CD4-positive, alpha-beta memory T cell (primary cell): ENCODE data around the gene TGM4. TPM values are rescaled to one million over a fixed set of nuclear protein-coding genes. Genes with fewer than 3 reads are reported as not detected.
A peak's percentile ranks its signal among the peaks of the same experiment; 100 is the strongest.
"Not testable (repeated sequence)": the region's sequence is repeated elsewhere in the genome, so short reads cannot be mapped to it uniquely, and the experiment has no call there.

Experiments used
- CTCF ChIA-PET: fragments of 350-600 bp; sonication (Branson Sonifier 250); formaldehyde crosslinking; loops from one replicate; lab custom pipeline; 2021; ENCODE audit warnings: inconsistent platforms; ENCODE audit not compliant: partially characterized antibody; lab: Charles Lee
- POLR2A ChIA-PET: fragments of 350-600 bp; sonication (Branson Sonifier 250); formaldehyde crosslinking; loops from one replicate; lab custom pipeline; 2021; ENCODE audit not compliant: partially characterized antibody; lab: Charles Lee
- DNase-seq, 5 donors: peaks; one replicate each; pipeline versions ENCODE4 v3.0.0 to v3.0.0-alpha.2; 2020 to 2022; ENCODE audit warnings: mixed read lengths in 1 of 5
- H3K27ac ChIP-seq: one replicate; pipeline ENCODE4 v1.7.0; 2013; ENCODE audit warnings: low read depth, low read length
- H3K27me3 ChIP-seq: 2 replicates; pipeline ENCODE4 v1.7.0; 2013; ENCODE audit warnings: mild to moderate bottlenecking, low read length, moderate library complexity; ENCODE audit not compliant: insufficient read depth
- H3K36me3 ChIP-seq: 2 replicates; pipeline ENCODE4 v1.7.0; 2013; ENCODE audit warnings: mild to moderate bottlenecking, low read length, moderate library complexity; ENCODE audit not compliant: insufficient read depth
- H3K4me1 ChIP-seq: 2 replicates; pipeline ENCODE4 v1.7.0; 2013; ENCODE audit warnings: mild to moderate bottlenecking, low read length, moderate library complexity; ENCODE audit not compliant: insufficient read depth
- H3K4me3 ChIP-seq, 2 donors: one replicate each; pipeline ENCODE4 v1.7.0; 2013; ENCODE audit warnings: low read length in 2 of 2, mild to moderate bottlenecking in 1 of 2
- H3K9me3 ChIP-seq, 2 donors: one replicate each; pipeline ENCODE4 v1.7.0; 2013; ENCODE audit warnings: low read length in 2 of 2, control low read depth in 1 of 2; ENCODE audit not compliant: control insufficient read depth in 1 of 2
- H3K27ac Mint-ChIP-seq, 7 donors: one replicate each; pipeline ENCODE4 v1.8.0; 2020 to 2021; ENCODE audit warnings: mixed read lengths in 7 of 7, mild to moderate bottlenecking in 6 of 7, inconsistent platforms in 3 of 7, moderate library complexity in 3 of 7
- H3K27me3 Mint-ChIP-seq, 2 donors: one replicate each; pipeline ENCODE4 v1.8.0; 2020 to 2021; ENCODE audit warnings: mixed read lengths in 2 of 2
- H3K36me3 Mint-ChIP-seq, 2 donors: one replicate each; pipeline ENCODE4 v1.8.0; 2020 to 2021; ENCODE audit warnings: mixed read lengths in 2 of 2, inconsistent platforms in 1 of 2, mild to moderate bottlenecking in 1 of 2
- H3K4me1 Mint-ChIP-seq, 4 donors: one replicate each; pipeline ENCODE4 v1.8.0; 2020 to 2021; ENCODE audit warnings: mixed read lengths in 4 of 4, mild to moderate bottlenecking in 1 of 4
- H3K4me3 Mint-ChIP-seq, 8 donors: one replicate each; pipeline ENCODE4 v1.8.0; 2020 to 2021; ENCODE audit warnings: mixed read lengths in 8 of 8, mild to moderate bottlenecking in 7 of 8, moderate library complexity in 6 of 8, inconsistent platforms in 3 of 8
- H3K9me3 Mint-ChIP-seq, 8 donors: one replicate each; pipeline ENCODE4 v1.8.0; 2020 to 2021; ENCODE audit warnings: mixed read lengths in 8 of 8, mild to moderate bottlenecking in 5 of 8, inconsistent platforms in 3 of 8, moderate library complexity in 1 of 8
- intact Hi-C: fragments of 100-400 bp; cut with micrococcal nuclease; formaldehyde crosslinking; loops from one replicate; pipeline ENCODE4 v1.15.1; 2023
- polyA plus RNA-seq, 2 donors: library from polyadenylated mRNA; unstranded; fragments of 300-500 nt; fragmentation: Illumina TruSeq; gene quantifications; one replicate each; pipeline ENCODE4 v1.2.3, GENCODE V29; 2021
- total RNA-seq, 2 experiments: library from RNA; stranded (reverse); gene quantifications; one replicate each; pipeline ENCODE4 v1.2.3, GENCODE V29; 2021

The TGM4 gene
- total and polyA plus RNA-seq, 4 experiments from 2014 or later, result not detected

- Histone ChIP-seq H3K9me3 (no peaks in the 10 kb centered on the region), H3K4me3 (no peak overlapping the region), H3K4me1 (no peaks in the 10 kb centered on the region), H3K36me3 (peaks cover 39% of the 10 kb centered on the region), H3K27ac (no peak overlapping the region), H3K27me3 (no peaks in the 10 kb centered on the region)
- ChIA-PET CTCF (no interaction called here), POLR2A (no interaction called here)
- Mint-ChIP-seq H3K27ac (no peak overlapping the region), H3K4me3 (no peak overlapping the region), H3K9me3 (peaks cover 0 to 1% (median 0%) of the 10 kb centered on the region in 8 donors), H3K27me3 (no peaks in the 10 kb centered on the region), H3K36me3 (peaks cover 45 to 78% of the 10 kb centered on the region in 2 donors), H3K4me1 (peaks cover 8 to 17% (median 12%) of the 10 kb centered on the region in 4 donors)
- no peak for DNase-seq
- intact Hi-C loops, result no loop called here
These were observed 57.4 kb downstream of the TGM4 start for GRCh38 chr3:44931791-44932190.

DNA sequence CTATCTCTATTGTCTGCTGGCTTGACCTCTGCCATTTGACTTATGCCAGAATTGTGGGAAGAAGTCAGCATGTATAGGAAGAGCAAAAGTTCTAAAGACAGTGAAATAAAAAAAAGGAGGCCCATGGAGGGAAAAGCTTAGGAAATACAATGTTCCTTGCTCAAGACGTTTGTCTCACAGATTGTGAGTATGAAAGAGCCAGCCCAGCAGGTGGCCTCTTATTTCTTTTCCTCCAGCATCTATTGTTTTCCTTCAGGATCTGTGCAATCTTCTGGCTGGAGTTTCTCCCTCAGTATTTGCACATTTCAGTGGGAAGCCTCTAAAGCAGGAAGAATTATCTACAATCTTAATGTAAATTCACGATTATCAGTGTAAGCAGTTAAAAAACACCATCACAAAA, 57.9 kb downstream of the TGM4 start:
- Mint-ChIP-seq H3K4me3 (no peak overlapping the region), H3K4me1 (peaks cover 8 to 17% (median 12%) of the 10 kb centered on the region in 4 donors), H3K36me3 (peaks cover 42 to 76% of the 10 kb centered on the region in 2 donors), H3K9me3 (peaks cover 0 to 1% (median 0%) of the 10 kb centered on the region in 8 donors), H3K27me3 (no peaks in the 10 kb centered on the region), H3K27ac (peak overlapping the region in 1 of 7 donors; percentile 11)
- DNase-seq, result no peak
- Histone ChIP-seq H3K27ac (no peak overlapping the region), H3K27me3 (no peaks in the 10 kb centered on the region), H3K36me3 (peaks cover 36% of the 10 kb centered on the region), H3K4me1 (no peaks in the 10 kb centered on the region), H3K4me3 (no peak overlapping the region), H3K9me3 (no peaks in the 10 kb centered on the region)
- POLR2A ChIA-PET, result no interaction called here
- CTCF ChIA-PET, result no interaction called here
- intact Hi-C loops, result no loop called here

GRCh38 chr3:44932986-44933944, 58.9 kb downstream of the TGM4 start:
- Histone ChIP-seq H3K4me3 (no peak overlapping the region), H3K27ac (no peak overlapping the region), H3K4me1 (no peaks in the 10 kb centered on the region), H3K36me3 (peaks cover 43% of the 10 kb centered on the region), H3K9me3 (no peaks in the 10 kb centered on the region), H3K27me3 (no peaks in the 10 kb centered on the region)
- intact Hi-C loops, result no loop called here
- Mint-ChIP-seq H3K4me3 (no peak overlapping the region), H3K27me3 (no peaks in the 10 kb centered on the region), H3K4me1 (peaks cover 8 to 17% (median 12%) of the 10 kb centered on the region in 4 donors), H3K36me3 (peaks cover 45 to 76% of the 10 kb centered on the region in 2 donors), H3K27ac (no peak overlapping the region), H3K9me3 (peaks cover 0 to 1% (median 0%) of the 10 kb centered on the region in 8 donors)
- CTCF ChIA-PET, result interaction anchor here (1.8 kb wide), 1 partner anchor 19 kb away, joined by 5 read pairs; no protein-coding TSS in a partner anchor
- DNase-seq, result no peak
- POLR2A ChIA-PET, result no interaction called here

DNA sequence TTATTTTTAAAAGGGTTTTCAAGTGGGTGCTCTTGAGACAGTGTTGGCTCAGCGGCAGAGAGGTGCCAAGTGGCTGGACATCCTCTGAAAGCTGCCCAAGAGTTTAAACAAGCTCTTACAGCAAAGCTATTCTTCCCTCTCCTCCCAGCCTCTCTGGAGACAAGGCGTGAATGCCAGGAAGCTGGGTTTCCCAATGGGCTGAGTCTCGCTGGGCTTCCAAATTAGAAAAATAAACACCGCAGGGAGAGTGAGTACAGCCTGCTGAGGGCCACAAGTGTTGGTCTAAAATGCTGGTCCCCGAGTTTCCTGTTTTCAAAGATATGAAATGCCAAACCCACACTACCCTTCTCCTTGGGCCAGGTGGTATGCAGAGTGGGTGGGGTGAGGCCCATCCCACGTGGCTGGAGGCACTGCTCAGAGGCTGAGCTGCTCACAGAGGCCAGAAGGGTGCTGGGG, 65.2 kb downstream of the TGM4 start:
- H3K27ac Mint-ChIP-seq, result no peak overlapping the region
- peaks cover 8 to 17% (median 13%) of the 10 kb centered on the region in 4 donors for H3K4me1 Mint-ChIP-seq
- no peak for DNase-seq
- no peak overlapping the region for H3K4me3 Mint-ChIP-seq
- Histone ChIP-seq H3K4me3 (no peak overlapping the region), H3K27ac (no peak overlapping the region), H3K9me3 (no peaks in the 10 kb centered on the region), H3K4me1 (no peaks in the 10 kb centered on the region), H3K27me3 (no peaks in the 10 kb centered on the region), H3K36me3 (peaks cover 30% of the 10 kb centered on the region)
- H3K27me3 Mint-ChIP-seq, result no peaks in the 10 kb centered on the region
- peaks cover 59 to 77% of the 10 kb centered on the region in 2 donors for H3K36me3 Mint-ChIP-seq
- peaks cover 0 to 1% (median 0%) of the 10 kb centered on the region in 8 donors for H3K9me3 Mint-ChIP-seq
- ChIA-PET CTCF (no interaction called here), POLR2A (no interaction called here)
- intact Hi-C loops, result no loop called here

- Mint-ChIP-seq H3K27me3 (no peaks in the 10 kb centered on the region), H3K27ac (no peak overlapping the region), H3K9me3 (no peaks in the 10 kb centered on the region), H3K4me1 (peaks cover 0 to 5% (median 2%) of the 10 kb centered on the region in 4 donors), H3K36me3 (peaks cover 42 to 81% of the 10 kb centered on the region in 2 donors), H3K4me3 (no peak overlapping the region)
- Histone ChIP-seq H3K27me3 (no peaks in the 10 kb centered on the region), H3K4me3 (no peak overlapping the region), H3K27ac (no peak overlapping the region), H3K9me3 (no peaks in the 10 kb centered on the region), H3K36me3 (peaks cover 30% of the 10 kb centered on the region), H3K4me1 (no peaks in the 10 kb centered on the region)
- intact Hi-C loops, result no loop called here
- DNase-seq, result no peak
- CTCF ChIA-PET, result no interaction called here
- POLR2A ChIA-PET, result no interaction called here
These were observed 68.0 kb downstream of the TGM4 start for GRCh38 chr3:44942202-44942921.

DNA sequence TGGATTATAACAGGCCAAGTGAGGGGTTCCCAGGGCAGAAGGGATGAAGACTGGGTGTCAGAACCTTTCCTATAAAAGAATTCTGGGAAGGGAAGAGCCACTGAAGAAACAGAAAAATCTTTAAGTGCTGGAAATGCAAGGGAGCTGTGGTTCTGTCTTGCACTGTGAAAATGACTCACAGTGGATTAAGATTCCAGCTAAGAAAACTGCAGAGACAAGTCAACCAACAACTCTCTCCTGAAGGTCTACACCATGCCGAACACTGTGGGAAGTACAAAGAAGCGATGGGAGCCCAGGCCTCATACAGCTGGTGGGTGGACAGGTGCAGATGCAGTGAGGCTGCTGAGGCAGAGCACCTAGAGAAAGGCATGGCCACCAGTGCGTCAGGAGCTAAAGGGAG, 73.8 kb downstream of the TGM4 start:
- Histone ChIP-seq H3K36me3 (peaks cover 4% of the 10 kb centered on the region), H3K27me3 (no peaks in the 10 kb centered on the region), H3K4me3 (no peak overlapping the region), H3K9me3 (no peaks in the 10 kb centered on the region), H3K27ac (no peak overlapping the region), H3K4me1 (no peaks in the 10 kb centered on the region)
- Mint-ChIP-seq H3K9me3 (no peaks in the 10 kb centered on the region), H3K27ac (no peak overlapping the region), H3K4me3 (no peak overlapping the region), H3K4me1 (peaks cover 3 to 18% (median 11%) of the 10 kb centered on the region in 4 donors), H3K36me3 (peaks cover 16 to 37% of the 10 kb centered on the region in 2 donors), H3K27me3 (no peaks in the 10 kb centered on the region)
- ChIA-PET CTCF (no interaction called here), POLR2A (no interaction called here)
- intact Hi-C loops, result no loop called here
- DNase-seq, result no peak

- H3K9me3 Mint-ChIP-seq, DNase-seq, H3K4me3 ChIP-seq, H3K27me3 Mint-ChIP-seq, H3K4me1 ChIP-seq, POLR2A ChIA-PET, H3K9me3 ChIP-seq, H3K27me3 ChIP-seq, H3K36me3 ChIP-seq, intact Hi-C loops, H3K4me3 Mint-ChIP-seq, H3K27ac Mint-ChIP-seq, CTCF ChIA-PET, H3K27ac ChIP-seq: not testable (repeated sequence)
- Mint-ChIP-seq H3K4me1 (peaks cover 3 to 18% (median 11%) of the 10 kb centered on the region in 4 donors), H3K36me3 (peaks cover 19 to 30% of the 10 kb centered on the region in 2 donors)
These were observed 75.4 kb downstream of the TGM4 start for GRCh38 chr3:44949770-44950169.
